Measurements from ENCODE around the gene TNIP2. TPM values are rescaled to one million over a fixed set of nuclear protein-coding genes. Genes with fewer than 3 reads are reported as not detected.

TNIP2 gene
- total RNA-seq, 1 donor from 2014 or later, result 76.8 TPM

DNA sequence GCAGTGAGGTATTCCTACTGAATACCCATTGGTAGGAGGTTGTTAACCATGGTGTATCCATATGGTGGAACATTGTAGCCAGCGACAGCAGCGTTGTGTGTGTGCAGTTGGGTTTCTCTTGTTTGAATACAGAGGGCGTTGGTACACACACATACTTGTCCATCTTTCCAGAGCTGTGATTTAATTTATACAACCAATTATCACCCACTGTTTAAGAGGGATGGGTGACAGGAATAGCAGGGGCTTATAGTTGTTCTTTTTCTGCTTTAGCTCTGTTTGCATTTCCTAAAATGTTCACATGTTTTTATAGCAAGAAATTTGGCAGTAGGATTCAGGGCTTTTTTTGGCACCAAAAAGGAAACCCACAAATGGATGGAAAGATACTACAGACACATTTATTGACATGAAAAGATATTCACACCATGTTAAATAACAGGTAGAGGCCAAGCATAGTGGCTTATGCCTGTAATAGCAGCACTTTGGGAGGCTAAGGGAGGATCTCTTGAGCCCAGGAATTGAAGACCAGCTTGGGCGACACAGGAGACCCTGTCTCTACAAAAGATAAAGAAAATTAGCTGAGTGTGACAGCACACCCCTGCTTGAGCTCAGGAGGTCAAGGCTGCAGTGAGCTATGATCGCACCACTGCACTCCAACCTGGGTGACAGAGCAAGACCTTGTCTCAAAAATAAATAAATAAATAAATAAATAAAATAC lies 60.6 kb downstream of the TNIP2 start:
- H3K27me3 ChIP-seq (ENCODE audit: control insufficient read depth, insufficient read depth, low read length), result no peaks in the 10 kb centered on the region
- H3K4me3 ChIP-seq (ENCODE audit: low read depth, low read length), result no peak overlapping the region
- H3K36me3 ChIP-seq (ENCODE audit: control insufficient read depth, insufficient read depth, low read length), result peaks cover 5% of the 10 kb centered on the region
- no peak for DNase-seq (ENCODE audit: low read depth)
- TF ChIP-seq, protein P1, sequence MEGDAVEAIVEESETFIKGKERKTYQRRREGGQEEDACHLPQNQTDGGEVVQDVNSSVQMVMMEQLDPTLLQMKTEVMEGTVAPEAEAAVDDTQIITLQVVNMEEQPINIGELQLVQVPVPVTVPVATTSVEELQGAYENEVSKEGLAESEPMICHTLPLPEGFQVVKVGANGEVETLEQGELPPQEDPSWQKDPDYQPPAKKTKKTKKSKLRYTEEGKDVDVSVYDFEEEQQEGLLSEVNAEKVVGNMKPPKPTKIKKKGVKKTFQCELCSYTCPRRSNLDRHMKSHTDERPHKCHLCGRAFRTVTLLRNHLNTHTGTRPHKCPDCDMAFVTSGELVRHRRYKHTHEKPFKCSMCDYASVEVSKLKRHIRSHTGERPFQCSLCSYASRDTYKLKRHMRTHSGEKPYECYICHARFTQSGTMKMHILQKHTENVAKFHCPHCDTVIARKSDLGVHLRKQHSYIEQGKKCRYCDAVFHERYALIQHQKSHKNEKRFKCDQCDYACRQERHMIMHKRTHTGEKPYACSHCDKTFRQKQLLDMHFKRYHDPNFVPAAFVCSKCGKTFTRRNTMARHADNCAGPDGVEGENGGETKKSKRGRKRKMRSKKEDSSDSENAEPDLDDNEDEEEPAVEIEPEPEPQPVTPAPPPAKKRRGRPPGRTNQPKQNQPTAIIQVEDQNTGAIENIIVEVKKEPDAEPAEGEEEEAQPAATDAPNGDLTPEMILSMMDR (IDR thresholded peaks at IDR 0.05; ENCODE audit: insufficient read depth, low read length, poor library complexity, severe bottlenecking), result no peak

DNA sequence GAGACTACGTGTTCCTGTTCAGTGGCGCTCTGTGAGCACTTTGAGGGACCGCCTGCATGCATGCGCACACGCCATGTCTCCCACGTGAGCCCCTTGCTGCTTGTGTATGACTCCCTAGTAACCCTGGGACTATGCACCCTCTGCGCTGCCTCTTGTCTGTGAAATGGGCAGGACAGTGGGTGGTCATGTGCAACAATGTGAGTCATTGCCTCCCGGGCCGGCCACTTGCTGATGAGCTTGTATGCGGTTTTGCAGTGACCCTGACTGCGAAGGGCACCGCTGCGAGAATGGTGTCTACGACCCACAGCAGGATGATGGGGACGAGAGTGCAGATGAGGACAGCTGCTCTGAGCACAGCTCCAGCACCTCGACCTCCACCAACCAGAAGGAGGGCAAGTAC lies 61.4 kb downstream of the TNIP2 start:
- Histone ChIP-seq H3K4me3 (ENCODE audit: low read depth, low read length) (no peak overlapping the region), H3K36me3 (ENCODE audit: control insufficient read depth, insufficient read depth, low read length) (peaks cover 5% of the 10 kb centered on the region), H3K27me3 (ENCODE audit: control insufficient read depth, insufficient read depth, low read length) (no peaks in the 10 kb centered on the region)
- DNase-seq (ENCODE audit: low read depth), result peak; percentile 21
- TF ChIP-seq, protein P1 (IDR thresholded peaks at IDR 0.05; ENCODE audit: insufficient read depth, low read length, poor library complexity, severe bottlenecking), result no peak

GRCh38 chr4:2691952-2692435 lies 64.1 kb downstream of the TNIP2 start:
- DNase-seq (ENCODE audit: low read depth), result no peak
- Histone ChIP-seq H3K4me3 (ENCODE audit: low read depth, low read length) (no peak overlapping the region), H3K36me3 (ENCODE audit: control insufficient read depth, insufficient read depth, low read length) (peaks cover 5% of the 10 kb centered on the region), H3K27me3 (ENCODE audit: control insufficient read depth, insufficient read depth, low read length) (no peaks in the 10 kb centered on the region)
- TF ChIP-seq, protein P1 (IDR thresholded peaks at IDR 0.05; ENCODE audit: insufficient read depth, low read length, poor library complexity, severe bottlenecking), result no peak

Other genes starting within 250 kb of the TNIP2 start
- gene FAM193A, start 219.7 kb downstream of the TNIP2 start, total RNA-seq, result 19.8 and 22.0 TPM in 2 replicates
- 56.1 and 62.7 TPM in 2 replicates for gene SH3BP2, start 36.7 kb upstream of the TNIP2 start, total RNA-seq
- gene ADD1, start 87.5 kb upstream of the TNIP2 start, total RNA-seq, result 132 and 142 TPM in 2 replicates
- gene NOP14, start 207.1 kb upstream of the TNIP2 start, total RNA-seq, result 35.2 and 35.4 TPM in 2 replicates
- gene GRK4, start 207.2 kb upstream of the TNIP2 start, total RNA-seq, result 6.3 and 10.7 TPM in 2 replicates